Activated B cell treated with CpG ODN at 0.5 μM for 24 hours (primary cell): Measurements from ENCODE around the gene UQCRQ. TPM values are rescaled to one million over a fixed set of nuclear protein-coding genes. Genes with fewer than 3 reads are reported as not detected.

Experiments used
- ATAC-seq: fragments of 200-7000 bp; cut with Tn5 transposase; one replicate; pipeline ENCODE4 v1.10.0; 2021; ENCODE audit warnings: low read depth, mild to moderate bottlenecking, moderate library complexity
- CTCF ChIA-PET: fragments of 350-600 bp; sonication (Branson Sonifier 250); formaldehyde crosslinking; loops from one replicate; lab custom pipeline; 2021; ENCODE audit warnings: antibody characterized with exemption; lab: Charles Lee
- POLR2A ChIA-PET: fragments of 350-600 bp; sonication (Branson Sonifier 250); formaldehyde crosslinking; loops from one replicate; lab custom pipeline; 2021; ENCODE audit warnings: antibody characterized with exemption; lab: Charles Lee
- DNase-seq: peaks from one replicate; pipeline ENCODE4 v3.0.0; 2022
- H3K27ac Mint-ChIP-seq: one replicate; pipeline ENCODE4 v1.8.0; 2020; ENCODE audit warnings: mixed read lengths
- H3K27me3 Mint-ChIP-seq: one replicate; pipeline ENCODE4 v1.8.0; 2021; ENCODE audit warnings: mixed read lengths
- H3K36me3 Mint-ChIP-seq: one replicate; pipeline ENCODE4 v1.8.0; 2021; ENCODE audit warnings: low read depth, mixed read lengths
- H3K4me1 Mint-ChIP-seq: one replicate; pipeline ENCODE4 v1.8.0; 2021; ENCODE audit warnings: mixed read lengths
- H3K4me3 Mint-ChIP-seq: one replicate; pipeline ENCODE4 v1.8.0; 2020; ENCODE audit warnings: mild to moderate bottlenecking, mixed read lengths
- H3K9me3 Mint-ChIP-seq: one replicate; pipeline ENCODE4 v1.8.0; 2020; ENCODE audit warnings: mixed read lengths
- intact Hi-C: fragments of 100-400 bp; cut with micrococcal nuclease; formaldehyde crosslinking; loops from one replicate; pipeline ENCODE4 v1.15.1; 2024
- total RNA-seq: library from RNA; stranded (reverse); gene quantifications from 2 replicates; pipeline ENCODE4 v1.2.3, GENCODE V29; 2022
- TF ChIP-seq, protein P1 (sequence below): fragments of 200-600 bp; IDR thresholded peaks from one replicate; pipeline ENCODE4 v1.8.0; 2022; ENCODE audit warnings: antibody characterized with exemption, mild to moderate bottlenecking

The UQCRQ gene
- total RNA-seq, 1 donor from 2014 or later, result 197 TPM

DNA sequence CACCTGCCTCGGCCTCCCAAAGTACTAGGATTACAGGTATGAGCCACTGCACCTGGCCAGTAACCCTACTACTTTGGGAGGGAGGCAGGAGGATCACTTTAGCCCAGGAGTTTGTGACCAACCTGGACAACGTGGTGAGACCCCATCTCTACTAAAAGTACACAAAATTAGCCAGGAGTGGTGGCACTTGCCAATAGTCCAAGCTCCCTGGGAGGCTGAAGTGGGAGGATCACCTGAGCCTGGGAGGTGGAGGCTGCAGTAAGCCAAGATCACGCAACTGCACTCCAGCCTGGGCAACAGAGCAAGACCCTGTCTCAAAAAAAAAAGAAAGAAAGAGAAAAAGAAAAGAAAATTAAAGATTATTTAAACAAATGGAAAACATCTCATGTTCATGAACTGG lies 10.4 kb upstream of the UQCRQ start:
- Mint-ChIP-seq H3K4me1 (no peaks in the 10 kb centered on the region), H3K36me3 (no peaks in the 10 kb centered on the region), H3K9me3 (no peaks in the 10 kb centered on the region), H3K27ac (no peak overlapping the region), H3K4me3 (no peak overlapping the region), H3K27me3 (peaks cover 5% of the 10 kb centered on the region)
- ATAC-seq (no peak), DNase-seq (no peak)
- TF ChIP-seq, protein P1, sequence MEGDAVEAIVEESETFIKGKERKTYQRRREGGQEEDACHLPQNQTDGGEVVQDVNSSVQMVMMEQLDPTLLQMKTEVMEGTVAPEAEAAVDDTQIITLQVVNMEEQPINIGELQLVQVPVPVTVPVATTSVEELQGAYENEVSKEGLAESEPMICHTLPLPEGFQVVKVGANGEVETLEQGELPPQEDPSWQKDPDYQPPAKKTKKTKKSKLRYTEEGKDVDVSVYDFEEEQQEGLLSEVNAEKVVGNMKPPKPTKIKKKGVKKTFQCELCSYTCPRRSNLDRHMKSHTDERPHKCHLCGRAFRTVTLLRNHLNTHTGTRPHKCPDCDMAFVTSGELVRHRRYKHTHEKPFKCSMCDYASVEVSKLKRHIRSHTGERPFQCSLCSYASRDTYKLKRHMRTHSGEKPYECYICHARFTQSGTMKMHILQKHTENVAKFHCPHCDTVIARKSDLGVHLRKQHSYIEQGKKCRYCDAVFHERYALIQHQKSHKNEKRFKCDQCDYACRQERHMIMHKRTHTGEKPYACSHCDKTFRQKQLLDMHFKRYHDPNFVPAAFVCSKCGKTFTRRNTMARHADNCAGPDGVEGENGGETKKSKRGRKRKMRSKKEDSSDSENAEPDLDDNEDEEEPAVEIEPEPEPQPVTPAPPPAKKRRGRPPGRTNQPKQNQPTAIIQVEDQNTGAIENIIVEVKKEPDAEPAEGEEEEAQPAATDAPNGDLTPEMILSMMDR, result no peak
- POLR2A ChIA-PET, result no interaction called here
- intact Hi-C loops, result no loop called here
- CTCF ChIA-PET, result no interaction called here

DNA sequence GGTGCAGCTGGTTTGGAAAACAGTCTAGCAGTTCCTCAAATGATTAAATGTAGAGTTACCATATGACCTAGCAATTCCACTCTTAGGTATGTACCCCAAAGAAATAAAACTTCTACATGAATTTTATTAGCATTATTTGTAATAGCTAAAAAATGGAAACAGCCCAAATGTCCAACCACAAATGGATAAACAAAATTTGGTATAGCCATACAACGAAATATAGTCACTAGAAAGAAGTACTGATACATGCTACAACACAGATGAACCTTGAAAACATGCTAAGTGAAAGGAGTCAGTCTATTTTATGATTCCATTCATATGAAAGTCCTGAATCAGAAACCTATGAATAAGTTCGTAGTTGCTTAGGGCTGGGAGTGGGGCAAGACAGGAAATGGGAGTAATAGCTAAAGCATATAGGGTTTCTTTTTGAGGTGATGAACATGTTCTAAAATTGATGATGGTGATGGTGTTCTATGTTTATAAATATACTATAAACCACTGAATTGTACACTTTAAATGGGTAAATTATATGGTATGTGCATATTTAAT lies 6.5 kb upstream of the UQCRQ start:
- ChIA-PET POLR2A (interaction anchor here (0.5 kb wide), 1 partner anchor 1776 kb away, joined by 4 read pairs; no protein-coding TSS in a partner anchor), CTCF (interaction anchor here (0.8 kb wide), 1 partner anchor 45 kb away, joined by 3 read pairs; no protein-coding TSS in a partner anchor)
- no peaks in the 10 kb centered on the region for H3K36me3 Mint-ChIP-seq
- ATAC-seq (no peak), DNase-seq (no peak)
- no peak overlapping the region for H3K4me3 Mint-ChIP-seq
- intact Hi-C loops, result no loop called here
- no peaks in the 10 kb centered on the region for H3K9me3 Mint-ChIP-seq
- TF ChIP-seq, protein P1, result no peak
- peaks cover 2% of the 10 kb centered on the region for H3K27me3 Mint-ChIP-seq
- no peaks in the 10 kb centered on the region for H3K4me1 Mint-ChIP-seq
- H3K27ac Mint-ChIP-seq, result no peak overlapping the region

DNA sequence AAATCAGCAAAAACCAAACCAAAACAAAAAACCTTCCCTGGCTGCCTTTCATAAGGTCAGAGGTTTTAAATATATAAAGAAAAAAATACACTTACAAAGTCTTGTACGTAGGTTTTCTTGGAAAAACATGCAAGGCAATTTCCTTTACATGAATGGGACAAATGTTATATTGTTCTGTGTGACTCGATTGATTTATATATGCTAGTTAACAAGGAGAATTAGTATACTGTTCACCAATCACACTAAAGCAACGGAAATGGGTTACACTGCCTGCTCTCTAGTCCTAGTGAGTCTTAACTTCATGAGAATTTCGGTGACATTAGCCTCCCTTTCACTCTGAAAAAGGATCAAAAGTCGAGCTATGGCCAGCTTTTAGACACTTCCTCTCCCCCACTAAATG lies 5.7 kb upstream of the UQCRQ start:
- Mint-ChIP-seq H3K27me3 (peaks cover 2% of the 10 kb centered on the region), H3K4me3 (no peak overlapping the region), H3K36me3 (no peaks in the 10 kb centered on the region), H3K4me1 (peaks cover 7% of the 10 kb centered on the region), H3K27ac (no peak overlapping the region), H3K9me3 (no peaks in the 10 kb centered on the region)
- ATAC-seq (no peak), DNase-seq (no peak)
- TF ChIP-seq, protein P1, result no peak
- intact Hi-C loops, result no loop called here
- ChIA-PET POLR2A (interaction anchor here (0.5 kb wide), 1 partner anchor 1775 kb away, joined by 4 read pairs; no protein-coding TSS in a partner anchor), CTCF (interaction anchor here (0.8 kb wide), 1 partner anchor 44 kb away, joined by 3 read pairs; no protein-coding TSS in a partner anchor)

DNA sequence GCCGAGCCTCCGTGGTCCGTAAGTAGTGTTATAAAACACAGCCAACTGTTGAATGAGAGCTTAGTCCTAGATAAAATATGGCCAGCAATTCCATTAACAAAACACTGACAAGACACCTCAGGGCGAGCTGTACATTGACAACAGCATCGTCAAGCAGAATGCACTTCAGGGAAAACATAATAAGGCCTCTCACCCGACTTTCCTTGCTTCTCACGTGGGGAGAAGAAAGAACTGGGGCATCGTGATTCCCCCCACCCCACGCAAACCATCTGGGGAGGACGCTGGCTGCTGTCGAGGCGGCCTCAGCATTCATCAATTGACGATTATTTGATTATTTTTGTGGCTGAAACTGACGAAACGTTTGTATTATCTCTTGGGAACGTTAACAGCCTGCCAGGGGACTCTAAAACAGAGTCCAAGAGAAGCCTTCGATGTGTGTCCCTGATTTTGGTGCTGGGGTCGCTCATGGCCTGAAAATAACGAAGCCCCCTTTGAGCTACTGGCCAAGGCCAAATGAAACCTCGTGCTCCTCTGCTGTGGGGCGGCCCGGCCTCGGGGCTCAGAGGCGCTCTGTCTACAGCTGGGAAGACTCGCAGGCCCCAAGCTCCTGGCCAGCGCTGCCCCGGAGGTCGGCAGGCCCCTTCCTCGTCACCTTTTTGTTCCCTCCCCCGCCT lies 637 bp upstream of the UQCRQ start:
- intact Hi-C loops, result loop anchor here (1.0 to 5.0 kb wide), 6 partner anchors 17 to 456 kb away; partner anchors contain the start of genes AFF4, KIF3A and SHROOM1

More for the DNA sequence above, 637 bp upstream of the UQCRQ start:
- ChIA-PET CTCF (interaction anchor here (1.2 to 1.5 kb wide), 2 partner anchors 36 to 365 kb away, joined by 3 to 5 read pairs; partner anchors contain the start of gene SHROOM1), POLR2A (interaction anchor here (0.7 to 1.7 kb wide), 11 partner anchors 15 to 531 kb away, joined by 3 to 7 read pairs (median 3); partner anchors contain the start of genes AFF4, IRF1, RAD50 and SLC22A5)
- H3K4me3 Mint-ChIP-seq, result peak overlapping the region; percentile 99
- peaks cover 25% of the 10 kb centered on the region for H3K4me1 Mint-ChIP-seq
- TF ChIP-seq, protein P1, result no peak
- peak; percentile 16 for ATAC-seq
- DNase-seq, result no peak
- peak overlapping the region; percentile 98 for H3K27ac Mint-ChIP-seq
- no peaks in the 10 kb centered on the region for H3K27me3 Mint-ChIP-seq
- no peaks in the 10 kb centered on the region for H3K9me3 Mint-ChIP-seq
- peaks cover 30% of the 10 kb centered on the region for H3K36me3 Mint-ChIP-seq
